Heart left ventricle (tissue), 13 donors: ENCODE data around the gene RDM1.

Experiments
- POLR2A ChIP-seq, 2 donors: fragments of 450-650 bp; IDR thresholded peaks; one replicate each; pipeline ENCODE4 v1.6.1; 2017; ENCODE audit warnings: antibody characterized with exemption in 2 of 2, mild to moderate bottlenecking in 2 of 2, moderate library complexity in 2 of 2
- TF ChIP-seq, protein P1 (sequence below), 12 donors: fragments of 200-600 bp; sonication (generic) in 4 of 12; IDR thresholded peaks; one replicate each; pipeline versions ENCODE4 v1.5.0 to v1.8.0; 2018 to 2022; ENCODE audit warnings: antibody characterized with exemption in 12 of 12, mild to moderate bottlenecking in 5 of 12
- donor health status: ischemic (EF 13 %, LVEDD 7.1; RV severe dilation, severe dysfunction).
- donor health status: DM: no; HTN: yes; CAD: no.
- donor health status: DM: no; HTN: no; CAD: no.
- donor health status: ischemic (EF 25% LVEDD 6.9; RV normal size, moderate dysfunction).
- donor health status: ischemic (EF 25% LVEDD 5.7; RV mildly dilated, moderate dysfunction).
- donor health status: ischemic (EF 35%, LVEDD 5.7; RV mildly dilated, moderate dysfunction).
- donor health status: nonischemic (EF 11% LVEDD 7.7; RV severe dilation, severe dysfunction).
- donor health status: DM: yes; HTN: yes; CAD: no.
- donor health status: PGD.
- donor health status: ischemic (EF 29% LVEDD 5.4; RV normal size, mild dysfunction).
- donor health status: nonischemic (EF 23%, LVEDD 6.1; RV moderate dilation, normal function).

DNA sequence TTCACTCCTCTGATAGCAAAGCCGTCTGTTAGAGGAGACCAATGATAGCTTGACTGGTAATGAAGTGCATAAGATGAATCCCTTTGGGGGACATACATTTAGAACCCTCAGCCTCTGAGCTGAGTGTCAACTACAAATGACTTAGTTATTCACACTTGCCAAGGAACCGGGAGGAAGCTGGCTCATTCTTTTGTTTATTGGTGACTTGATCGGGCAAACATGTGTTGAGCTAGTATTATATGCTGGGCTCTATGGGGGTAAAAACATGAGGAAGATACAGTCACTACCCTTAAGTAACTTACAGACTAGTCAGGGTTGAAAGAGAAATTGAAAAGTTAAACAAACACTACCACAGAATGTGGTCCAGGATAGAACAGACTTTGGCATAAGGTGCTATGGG lies 47.8 kb upstream of the RDM1 start:
- TF ChIP-seq, protein P1, sequence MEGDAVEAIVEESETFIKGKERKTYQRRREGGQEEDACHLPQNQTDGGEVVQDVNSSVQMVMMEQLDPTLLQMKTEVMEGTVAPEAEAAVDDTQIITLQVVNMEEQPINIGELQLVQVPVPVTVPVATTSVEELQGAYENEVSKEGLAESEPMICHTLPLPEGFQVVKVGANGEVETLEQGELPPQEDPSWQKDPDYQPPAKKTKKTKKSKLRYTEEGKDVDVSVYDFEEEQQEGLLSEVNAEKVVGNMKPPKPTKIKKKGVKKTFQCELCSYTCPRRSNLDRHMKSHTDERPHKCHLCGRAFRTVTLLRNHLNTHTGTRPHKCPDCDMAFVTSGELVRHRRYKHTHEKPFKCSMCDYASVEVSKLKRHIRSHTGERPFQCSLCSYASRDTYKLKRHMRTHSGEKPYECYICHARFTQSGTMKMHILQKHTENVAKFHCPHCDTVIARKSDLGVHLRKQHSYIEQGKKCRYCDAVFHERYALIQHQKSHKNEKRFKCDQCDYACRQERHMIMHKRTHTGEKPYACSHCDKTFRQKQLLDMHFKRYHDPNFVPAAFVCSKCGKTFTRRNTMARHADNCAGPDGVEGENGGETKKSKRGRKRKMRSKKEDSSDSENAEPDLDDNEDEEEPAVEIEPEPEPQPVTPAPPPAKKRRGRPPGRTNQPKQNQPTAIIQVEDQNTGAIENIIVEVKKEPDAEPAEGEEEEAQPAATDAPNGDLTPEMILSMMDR (IDR thresholded peaks at IDR 0.05): no peak
- TF ChIP-seq POLR2A (IDR thresholded peaks at IDR 0.05): no peak
